Stimulated activated CD8-positive, alpha-beta memory T cell treated with anti-CD3 and anti-CD28 coated beads, Interleukin-2, amount 100 ng/mL, for 48 hours (primary cell): ENCODE measurements around the gene DCTN1.

Experiments
- DNase-seq, 2 donors: peaks; one replicate each; pipeline ENCODE4 v3.0.0-alpha.2; 2020; ENCODE audit warnings: low read depth in 2 of 2

DCTN1 gene

DNA sequence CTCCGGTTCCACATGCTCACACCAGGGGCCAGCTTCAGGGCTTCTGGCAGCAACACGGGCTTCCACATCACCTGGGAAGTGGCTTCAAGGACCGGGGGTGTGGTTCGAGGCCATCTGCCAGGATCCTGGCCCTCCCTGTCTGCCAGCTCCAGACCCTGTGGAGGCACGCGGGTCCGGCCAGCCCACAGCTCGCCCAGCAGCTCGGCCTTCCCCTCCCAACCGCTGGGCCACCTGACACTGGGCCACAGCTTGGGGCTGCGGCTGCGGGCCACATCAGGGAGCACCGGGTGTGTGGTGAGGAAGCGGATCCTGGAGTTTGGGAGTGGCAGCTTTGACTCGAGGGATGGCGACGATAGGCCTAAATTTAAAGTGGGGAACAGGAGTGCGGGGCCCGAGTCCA, 34.3 kb upstream of the DCTN1 start:
- no peak for DNase-seq

DNA sequence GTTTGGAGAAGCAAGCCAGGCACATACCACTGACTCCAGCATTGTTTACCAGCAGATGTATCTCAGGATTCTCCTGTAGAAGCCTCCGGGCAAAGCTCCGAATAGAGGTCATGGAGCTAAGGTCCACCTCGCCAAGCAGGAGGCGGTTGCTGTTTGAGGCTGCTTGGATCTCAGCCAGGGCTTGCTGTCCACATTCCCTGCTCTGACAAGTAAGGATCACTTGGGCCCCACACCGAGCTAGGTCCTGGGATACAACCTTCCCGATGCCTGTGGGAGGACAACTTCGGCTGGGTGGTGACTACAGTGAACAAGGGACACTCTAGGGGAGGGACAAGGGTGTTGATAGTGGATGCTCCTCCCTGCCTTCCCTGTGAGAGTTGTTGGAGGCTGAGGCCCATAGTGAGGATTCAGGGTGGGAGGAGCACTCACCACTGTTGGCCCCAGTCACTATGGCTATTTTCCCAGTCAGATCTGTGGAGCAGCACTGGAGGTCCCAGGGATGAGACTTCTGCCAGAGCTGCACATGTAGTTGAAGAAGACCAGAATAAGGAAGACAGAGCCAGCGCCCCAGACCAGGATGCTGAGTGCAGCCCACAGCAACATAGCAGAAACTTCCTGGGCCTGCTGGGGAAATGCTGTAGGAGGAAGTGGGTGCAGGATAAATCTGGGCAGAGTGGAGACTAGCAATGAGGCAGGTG, 33.0 kb upstream of the DCTN1 start:
- DNase-seq = no peak

DNA sequence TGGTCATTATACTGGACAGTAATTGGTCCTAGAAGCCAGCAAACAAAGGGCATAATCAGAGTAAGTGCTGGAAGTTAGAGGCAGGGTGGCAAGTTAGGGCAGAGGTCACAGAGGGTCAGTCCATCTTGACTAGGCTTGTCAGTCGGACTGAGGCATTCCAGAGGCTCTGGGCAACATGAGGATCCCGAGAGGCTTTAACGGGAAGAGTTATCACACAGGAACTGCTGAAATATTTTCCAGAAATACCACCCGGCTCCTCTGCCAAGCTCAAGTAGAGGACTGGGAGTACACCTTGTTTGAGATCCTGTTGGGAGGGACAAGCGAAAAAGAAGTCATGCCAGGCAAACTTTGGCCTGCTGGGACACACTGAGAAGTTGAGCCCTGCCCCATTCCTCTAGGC, 27.6 kb upstream of the DCTN1 start:
- DNase-seq = no peak

DNA sequence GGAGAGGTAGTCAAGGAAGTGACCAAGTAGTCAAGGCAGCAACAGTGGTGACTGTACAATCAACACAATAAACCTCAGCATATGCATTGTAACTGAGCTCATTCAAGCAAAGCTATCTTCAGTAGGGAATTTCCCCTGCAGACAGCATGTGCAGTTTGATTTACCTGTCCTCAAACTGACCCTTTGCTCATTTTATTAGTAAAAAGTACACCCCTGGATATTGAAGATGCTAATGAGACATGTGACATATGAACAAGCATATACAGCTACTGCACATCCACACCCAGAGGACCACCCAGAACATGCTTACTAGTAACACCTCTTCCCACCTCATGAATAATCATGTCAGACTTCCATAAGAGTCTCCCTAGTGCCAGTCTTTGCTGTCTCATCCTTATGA, 25.9 kb upstream of the DCTN1 start:
- DNase-seq = no peak

DNA sequence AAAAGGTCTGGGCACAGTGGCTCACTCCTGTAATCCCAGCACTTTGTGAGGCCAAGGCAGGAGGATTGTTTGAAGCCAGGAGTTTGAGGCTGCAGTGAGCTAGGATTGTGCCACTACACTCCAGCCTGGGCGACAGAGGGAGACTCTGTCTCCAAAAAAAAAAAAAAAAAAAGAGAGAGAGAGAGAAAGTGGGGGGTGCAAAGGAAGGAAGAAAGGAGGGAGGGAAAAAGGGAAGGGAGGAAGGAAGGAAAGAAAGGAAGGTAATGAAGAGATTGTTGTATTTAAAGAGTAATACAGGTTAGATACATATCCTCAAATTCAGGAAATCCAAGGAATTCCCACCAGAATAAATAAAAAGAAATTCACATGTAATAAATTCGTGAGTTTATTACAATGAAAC, 21.8 kb upstream of the DCTN1 start:
- no peak for DNase-seq

DNA sequence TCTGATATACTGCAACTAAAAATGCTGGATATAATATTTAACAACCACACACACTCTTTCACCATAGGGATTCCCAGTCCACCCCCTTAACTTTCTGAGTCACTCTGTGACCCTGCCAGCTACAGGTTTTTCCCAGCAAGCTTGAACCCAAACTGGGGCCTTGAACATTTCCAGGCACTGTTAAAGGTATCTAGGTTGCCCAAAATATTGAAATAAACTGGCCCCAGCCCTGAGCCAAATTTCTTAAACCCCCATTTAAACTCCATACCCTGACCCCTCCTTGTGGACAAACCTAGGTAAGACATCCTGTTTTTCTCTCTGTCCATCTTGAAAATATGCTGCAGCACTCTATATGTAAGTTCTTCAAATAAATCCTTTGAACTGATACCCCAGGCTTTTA, 19.7 kb upstream of the DCTN1 start:
- no peak for DNase-seq

DNA sequence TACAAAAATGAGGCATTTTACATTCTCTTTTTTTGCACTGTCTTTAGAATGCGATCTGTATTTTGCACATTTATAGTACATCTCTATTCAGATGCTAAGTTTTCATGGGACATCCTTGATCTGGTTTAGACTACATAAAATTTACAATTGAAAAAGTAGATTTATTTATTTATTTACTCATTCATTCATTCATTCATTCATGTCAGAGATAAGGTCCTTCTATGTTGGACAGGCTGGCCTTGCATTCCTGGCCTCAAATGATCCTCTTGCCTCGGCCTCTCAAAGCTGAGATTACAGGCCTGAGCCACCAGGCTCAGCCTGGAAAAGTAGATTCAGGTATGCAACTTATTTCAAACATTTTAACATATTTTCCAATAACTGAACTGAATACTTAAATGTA, 16.0 kb upstream of the DCTN1 start:
- no peak for DNase-seq

DNA sequence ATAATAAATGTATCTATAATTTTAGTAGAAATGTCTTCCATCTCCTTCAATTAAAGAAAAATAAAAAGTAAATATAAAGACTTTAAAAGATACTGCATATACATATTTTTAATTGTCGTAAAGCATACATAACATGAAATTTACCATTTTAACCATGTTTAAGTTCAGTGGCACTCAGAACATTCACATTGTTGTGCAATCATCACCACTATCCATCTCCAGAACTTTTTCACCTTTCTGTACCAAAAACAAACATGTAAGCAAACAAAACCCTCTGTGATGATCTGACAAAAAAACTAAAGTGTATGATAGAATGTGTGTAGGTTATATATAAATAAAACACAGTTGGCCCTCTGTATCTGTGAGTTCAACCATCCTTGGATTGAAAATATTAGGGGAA, 13.4 kb upstream of the DCTN1 start:
- DNase-seq = no peak

DNA sequence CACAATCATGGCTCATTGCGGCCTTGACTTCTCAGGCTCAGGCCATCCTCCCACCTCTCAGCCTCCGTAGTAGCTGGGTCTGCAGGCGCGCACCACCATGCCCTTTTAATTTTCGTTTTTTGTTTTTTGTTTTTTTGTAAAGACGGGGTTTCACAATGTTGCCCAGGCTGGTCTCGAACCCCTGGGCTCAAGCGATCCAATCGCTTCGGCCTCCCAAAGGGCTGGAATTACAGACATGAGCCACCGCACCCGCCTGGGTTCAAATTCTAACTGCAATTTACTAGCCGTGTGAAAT, 12.3 kb upstream of the DCTN1 start:
- no peak for DNase-seq

DNA sequence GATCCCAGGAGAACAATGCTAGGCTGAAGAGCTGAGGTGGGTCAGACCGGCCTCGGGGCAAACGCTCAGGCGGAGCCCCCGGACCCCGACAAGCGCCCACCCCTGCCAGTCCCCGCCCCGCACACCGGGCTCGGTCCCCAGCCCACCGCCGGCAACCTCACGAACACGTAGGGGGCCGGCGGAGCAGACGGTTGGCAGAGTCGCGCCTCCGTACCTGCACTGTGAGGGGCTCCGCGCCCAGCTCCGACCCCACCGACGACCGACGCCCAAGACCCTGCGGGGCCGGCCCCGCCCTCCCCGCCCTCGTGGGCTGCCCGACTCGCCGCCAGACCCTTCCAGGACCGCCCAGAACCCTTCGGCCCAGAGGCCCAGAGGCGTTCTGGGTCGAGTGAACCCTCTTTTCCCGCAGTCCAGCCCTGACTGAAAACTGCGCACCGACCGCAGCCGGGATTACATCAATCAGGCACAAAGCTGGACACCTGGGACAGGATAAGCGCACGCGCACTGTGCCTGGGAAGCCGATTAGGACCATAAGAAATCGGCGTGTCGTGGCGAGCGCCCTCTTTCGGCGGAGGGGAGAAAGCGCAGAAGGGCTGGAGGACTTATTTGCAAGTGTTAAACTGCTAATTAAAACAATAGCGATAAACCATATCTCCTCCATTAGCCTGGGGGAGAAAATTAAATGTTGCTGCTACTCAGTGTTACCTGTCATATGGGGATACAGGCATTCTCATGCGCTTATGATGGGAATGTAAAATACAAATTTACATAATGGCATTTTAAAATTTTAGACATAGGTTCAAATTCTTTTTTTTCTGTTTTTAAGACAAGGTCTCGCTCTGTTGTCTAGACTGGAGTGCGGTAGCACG, 11.7 kb upstream of the DCTN1 start:
- peak; percentile 87 to 89 for DNase-seq

DNA sequence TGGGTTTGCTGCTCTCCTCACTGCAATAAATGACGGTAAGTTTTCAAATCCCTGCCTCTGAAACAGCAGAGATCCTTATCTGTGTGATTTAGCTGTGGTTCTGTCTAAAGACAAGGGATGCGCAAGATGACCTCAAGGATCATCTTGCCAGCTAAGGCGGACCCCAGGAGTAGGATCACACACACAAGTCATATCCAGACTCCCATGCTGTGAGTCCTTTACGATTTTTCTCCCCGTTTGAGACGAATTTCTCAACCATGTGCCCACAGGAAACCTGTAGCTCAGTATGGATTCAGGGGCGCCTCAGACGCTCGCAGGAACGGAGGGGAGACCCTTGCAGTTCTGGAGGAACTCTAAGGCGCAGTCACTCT, 11.1 kb upstream of the DCTN1 start:
- DNase-seq = no peak

DNA sequence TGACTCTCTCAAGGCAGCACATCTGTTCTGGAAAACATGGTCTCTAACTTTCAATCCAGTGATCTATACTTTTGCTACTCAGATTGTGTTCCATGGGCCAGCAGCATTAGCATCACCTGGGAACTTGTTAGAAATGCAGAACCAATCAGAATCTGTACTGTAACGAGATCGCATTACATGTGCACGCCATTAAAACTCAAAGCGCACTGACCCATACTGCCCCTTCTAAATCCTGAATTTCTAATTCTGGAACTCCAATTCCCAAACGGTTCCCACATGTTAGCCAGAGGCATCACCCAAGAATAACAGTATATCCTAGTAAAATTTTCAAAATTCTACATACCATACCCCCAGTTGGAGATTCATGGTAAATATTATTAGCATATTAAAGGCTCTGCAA, 10.5 kb upstream of the DCTN1 start:
- no peak for DNase-seq

DNA sequence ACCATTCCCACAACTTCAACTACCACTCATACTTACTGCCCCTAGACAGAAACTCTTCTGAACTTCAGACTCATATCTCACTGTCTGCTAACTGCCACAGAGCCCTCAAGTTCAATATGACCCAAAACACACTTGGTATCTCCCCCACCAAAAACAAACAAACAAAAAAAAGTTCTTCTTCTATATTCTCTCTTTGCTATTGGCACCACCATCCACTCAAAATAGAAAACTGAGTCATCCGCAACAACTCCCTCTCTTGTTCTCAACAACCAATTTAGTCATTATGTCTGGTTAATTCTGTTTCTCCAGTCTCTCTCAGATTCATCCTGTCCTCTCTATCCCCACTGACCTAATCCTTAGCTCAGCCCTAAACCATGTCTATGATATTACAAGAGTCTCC, 7.2 kb upstream of the DCTN1 start:
- DNase-seq = no peak

DNA sequence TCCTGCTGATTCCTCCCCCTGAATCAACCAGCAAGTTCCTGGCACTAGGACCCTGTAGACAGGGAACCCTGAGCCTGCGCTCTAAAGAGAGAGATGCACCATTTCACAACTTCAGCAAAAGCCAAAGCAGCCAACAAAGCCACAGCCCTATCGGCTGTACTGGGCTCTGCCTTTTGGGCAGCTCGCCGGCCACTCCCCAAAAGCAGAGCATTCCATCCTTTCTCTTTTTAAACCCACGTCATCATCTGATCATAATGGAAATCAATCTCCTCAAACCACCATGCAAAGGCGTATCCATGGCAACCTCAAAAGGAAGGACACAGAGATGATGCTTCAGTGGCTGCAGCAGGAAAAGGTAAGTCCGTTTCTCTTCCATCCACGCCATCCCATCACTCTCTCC, 5.3 kb upstream of the DCTN1 start:
- no peak for DNase-seq

DNA sequence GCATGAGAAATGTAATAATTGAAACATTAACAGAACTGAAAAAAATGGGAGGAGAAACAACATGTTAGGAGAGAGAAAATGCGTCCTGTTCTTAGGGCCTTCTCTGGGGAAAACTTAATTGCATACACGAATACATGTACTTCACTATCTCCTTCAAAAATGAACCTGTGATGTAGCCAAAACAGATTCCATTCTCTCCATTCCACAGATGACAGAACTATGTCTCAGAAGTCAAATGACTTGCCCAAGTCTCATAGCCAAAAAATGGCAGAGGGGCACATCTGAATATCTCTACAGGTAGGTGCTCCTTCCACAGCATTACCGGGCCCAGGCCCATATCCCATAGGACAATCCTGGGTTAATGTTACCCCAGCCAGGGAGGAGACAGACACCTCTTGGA, 3.9 kb upstream of the DCTN1 start:
- no peak for DNase-seq

DNA sequence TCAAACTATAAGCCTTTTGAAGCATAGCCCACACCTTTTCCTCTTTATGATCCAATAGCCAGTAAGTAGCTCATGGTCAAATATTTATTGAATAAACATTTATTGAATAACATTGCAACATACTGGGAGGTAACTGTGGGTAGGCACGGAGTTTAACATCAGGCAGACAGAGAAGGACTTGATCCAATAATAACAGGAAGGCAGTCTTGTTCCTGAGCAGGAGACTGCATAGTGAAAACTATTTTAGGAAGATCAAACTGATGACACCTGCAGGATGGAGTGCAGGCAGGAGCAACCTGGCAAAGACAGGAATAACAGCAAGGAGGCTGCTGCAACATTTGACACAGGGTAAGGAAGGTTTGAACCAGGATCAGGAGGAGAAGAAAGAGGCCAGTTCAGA, 3.1 kb upstream of the DCTN1 start:
- no peak for DNase-seq

DNA sequence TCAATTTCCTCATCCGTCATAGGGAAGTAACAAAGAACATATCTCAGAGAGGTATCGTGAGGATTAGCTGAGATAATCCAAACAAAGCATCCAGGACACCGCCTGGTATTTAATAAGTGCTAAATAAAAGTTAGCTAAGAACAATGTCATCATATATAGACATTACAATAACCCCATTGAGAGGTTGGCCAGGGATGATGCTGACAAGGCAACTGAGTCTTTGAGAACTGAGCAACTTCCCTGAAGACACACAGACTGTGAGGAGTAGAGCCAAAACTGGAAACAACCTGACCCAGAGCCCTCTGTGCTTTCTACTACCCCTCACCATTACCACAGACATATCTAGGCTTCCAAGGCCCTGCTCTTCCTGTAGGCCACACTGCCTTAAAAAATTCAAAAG, 1.6 kb upstream of the DCTN1 start:
- no peak for DNase-seq

DNA sequence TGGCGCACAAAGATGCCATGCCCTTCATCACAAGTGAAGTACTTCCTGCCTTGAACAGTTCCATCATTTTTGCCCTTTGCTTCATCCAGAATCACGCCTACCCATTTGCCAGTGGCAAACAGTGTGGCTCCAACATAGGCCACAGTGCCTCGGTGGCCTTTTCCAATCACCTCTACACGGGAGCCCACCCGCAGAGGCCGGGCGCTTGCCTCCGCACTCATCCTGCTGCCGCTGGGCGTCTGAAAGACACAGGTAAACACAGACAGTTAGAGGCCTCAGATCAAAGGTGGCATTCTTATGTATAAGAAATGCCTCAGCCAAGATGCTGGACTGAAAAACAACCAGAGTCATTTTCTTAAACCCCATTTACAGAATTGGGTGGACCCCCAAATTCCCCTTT, 2.1 kb downstream of the DCTN1 start:
- DNase-seq = no peak

DNA sequence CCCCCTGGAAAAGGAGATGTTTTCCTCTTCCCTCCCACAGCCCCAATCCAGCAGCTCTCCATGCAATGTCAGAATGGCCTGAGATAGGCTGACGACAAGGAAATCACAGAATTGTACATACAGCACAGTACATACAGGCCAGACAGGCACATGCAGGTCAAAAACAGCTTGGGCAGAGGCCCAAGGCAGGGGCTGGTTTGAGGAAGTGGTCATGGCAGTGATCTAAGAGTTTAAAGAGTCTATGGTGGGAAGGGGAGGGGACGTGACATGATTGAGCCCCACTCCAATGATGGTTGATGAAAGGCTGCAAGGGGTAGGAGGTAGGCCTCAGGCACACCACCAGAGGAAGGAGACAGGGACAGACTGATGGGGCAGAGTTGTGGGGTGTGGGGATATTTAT, 4.3 kb downstream of the DCTN1 start:
- DNase-seq = no peak

DNA sequence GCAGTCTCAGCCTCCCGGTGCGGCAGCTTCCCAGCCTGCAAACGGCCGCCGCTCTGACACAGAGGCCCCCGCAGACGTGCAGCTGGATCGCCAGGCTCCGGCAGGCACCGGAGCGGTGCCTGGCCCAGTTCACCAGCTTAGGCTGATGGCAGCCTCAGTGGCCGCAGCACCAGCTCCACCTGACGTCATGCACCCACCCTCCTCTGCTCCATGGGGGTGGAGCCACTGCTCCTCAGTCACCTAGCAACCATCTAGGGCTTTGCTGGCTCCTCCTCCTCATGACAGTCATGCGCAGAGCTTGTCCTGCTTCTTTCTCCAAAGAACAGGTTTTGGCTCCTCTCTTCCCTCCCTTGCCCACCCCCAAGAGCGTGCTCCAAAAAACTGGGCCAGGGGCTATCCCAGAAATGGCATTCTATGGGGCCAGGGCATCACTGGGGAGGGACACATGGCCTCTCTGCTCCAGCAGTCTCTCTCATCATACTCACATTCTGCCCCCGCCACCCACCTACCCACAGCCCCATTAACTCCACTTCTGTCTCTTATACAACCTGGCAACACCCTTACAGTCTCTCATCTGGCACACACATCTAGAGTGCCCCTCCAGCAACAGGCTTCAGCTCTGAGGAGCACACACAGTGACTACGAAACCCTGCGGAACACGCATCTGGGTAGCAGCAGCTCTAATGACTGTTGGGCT, 5.5 kb downstream of the DCTN1 start:
- DNase-seq = no peak

DNA sequence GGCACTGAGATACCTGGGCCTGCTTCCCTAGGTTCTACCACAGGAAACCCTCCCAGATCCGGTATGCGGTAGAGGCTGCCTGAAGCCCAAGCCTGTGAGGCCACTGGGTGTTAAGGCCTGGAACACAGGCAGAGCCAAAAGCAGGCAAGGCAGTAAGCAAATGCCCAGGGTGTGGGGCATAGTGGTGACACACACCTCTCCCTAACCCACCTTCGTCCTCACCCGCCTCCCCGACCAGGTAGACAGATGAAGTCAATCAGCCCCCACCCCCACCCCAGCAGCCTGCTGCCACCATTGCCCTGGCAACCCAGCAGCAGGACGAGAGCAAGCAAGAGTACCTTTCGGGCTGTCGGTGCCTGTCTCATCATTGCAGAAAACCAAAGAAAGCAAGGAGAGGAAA, 6.1 kb downstream of the DCTN1 start:
- no peak for DNase-seq

DNA sequence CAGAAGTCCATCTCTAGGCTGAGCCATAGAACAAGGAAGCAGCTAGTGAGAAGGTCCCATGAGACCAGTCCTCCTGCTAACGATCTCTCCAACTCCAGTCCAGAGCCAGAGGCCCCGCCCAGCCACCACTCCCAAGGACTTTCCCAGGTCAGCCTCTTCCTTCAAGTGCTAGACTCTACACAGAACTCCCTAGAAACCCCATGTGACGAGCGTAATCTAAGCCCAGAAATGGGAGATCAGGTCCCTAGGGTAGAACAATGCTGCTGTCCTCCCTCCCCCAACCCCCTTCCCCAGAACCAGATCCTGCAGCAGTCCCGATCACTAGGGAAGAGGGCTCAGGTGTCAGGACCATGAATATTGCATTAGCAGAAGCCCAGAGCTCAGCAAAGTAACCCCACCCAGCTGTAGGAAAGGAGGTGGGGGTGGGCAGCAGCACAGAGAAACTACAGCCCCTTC, 6.9 kb downstream of the DCTN1 start:
- no peak for DNase-seq

DNA sequence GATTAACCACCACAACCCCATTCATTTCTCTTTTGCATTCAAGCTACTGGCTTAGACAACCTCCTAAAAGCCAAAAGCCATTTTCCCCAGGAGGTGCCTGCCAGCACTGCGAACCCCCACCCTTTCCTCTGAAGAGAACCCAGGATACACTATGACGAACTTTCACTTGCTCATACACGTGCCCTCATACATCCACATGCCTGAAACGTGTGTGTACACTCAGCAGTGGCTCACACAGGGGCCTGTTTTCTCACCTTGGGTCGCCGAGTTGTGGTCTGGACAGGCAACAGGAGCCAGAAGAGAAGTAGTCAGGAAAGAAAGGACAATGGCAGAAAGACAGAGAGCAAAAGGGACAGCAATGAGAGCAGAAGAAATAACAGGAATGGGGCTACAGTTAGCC, 7.4 kb downstream of the DCTN1 start:
- no peak for DNase-seq
